ENCODE measurements around the gene HPCAL4. TPM values are rescaled to one million over a fixed set of nuclear protein-coding genes. Genes with fewer than 3 reads are reported as not detected.

HPCAL4 gene
- total RNA-seq, 2 experiments from 2014 or later, result 0.43 to 0.52 TPM

- H3K36me3 Mint-ChIP-seq (ENCODE audit: low read depth), result peaks cover 5% of the 10 kb centered on the region
- CTCF ChIA-PET, result interaction anchor here (2.2 kb wide), 1 partner anchor 11 kb away, joined by 9 read pairs; no protein-coding TSS in a partner anchor
- no peak overlapping the region for H3K27ac Mint-ChIP-seq
- H3K4me1 Mint-ChIP-seq (ENCODE audit: low read depth), result peaks cover 38% of the 10 kb centered on the region
- H3K27me3 Mint-ChIP-seq (ENCODE audit: low read depth), result peaks cover 5% of the 10 kb centered on the region
- peak overlapping the region; percentile 2 for H3K4me3 Mint-ChIP-seq
- no peaks in the 10 kb centered on the region for H3K9me3 Mint-ChIP-seq
- DNase-seq, result no peak
- intact Hi-C loops (cut with micrococcal nuclease), result no loop called here
Measured at GRCh38 chr1:39684313-39684664, 6.9 kb downstream of the HPCAL4 start.

DNA sequence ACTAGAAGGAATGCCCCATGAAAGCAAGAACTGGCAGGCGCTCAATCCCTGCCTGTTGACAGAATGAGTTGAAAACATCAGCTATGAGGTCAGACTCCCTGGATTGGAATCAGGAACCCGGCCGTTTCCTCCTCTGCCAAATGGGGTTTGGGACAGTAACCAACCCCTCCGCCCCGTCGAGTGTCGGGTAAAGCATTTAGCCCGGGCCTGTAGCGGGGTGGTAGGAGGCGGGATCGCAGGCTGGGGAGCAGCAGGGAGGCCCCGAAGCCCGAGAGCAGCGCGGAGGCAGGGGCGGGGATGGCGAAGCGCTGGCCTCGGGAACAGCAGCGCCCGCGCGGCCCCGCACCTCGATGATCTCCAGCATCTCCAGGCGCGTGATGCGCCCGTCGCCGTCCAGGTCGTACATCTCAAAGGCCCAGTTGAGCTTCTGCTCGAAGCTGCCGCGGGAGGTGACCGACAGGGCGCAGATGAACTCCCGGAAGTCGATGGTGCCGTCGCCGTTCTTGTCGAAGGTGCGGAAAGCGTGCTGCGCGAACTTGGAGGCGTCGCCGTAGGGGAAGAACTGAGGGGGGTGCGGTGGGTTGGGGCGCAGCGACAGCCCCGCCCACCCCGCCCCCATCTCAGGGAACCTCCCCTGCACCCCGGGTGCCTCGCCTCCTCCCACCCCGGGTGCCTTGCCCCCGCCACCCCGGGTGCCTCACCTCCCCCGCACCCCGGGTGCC is 7.5 kb downstream of the HPCAL4 start:
- peak; percentile 60 for DNase-seq
- Mint-ChIP-seq H3K9me3 (no peaks in the 10 kb centered on the region), H3K27ac (no peak overlapping the region), H3K27me3 (ENCODE audit: low read depth) (peaks cover 5% of the 10 kb centered on the region), H3K4me1 (ENCODE audit: low read depth) (peaks cover 37% of the 10 kb centered on the region), H3K36me3 (ENCODE audit: low read depth) (peaks cover 5% of the 10 kb centered on the region), H3K4me3 (peak overlapping the region; percentile 35)
- CTCF ChIA-PET, result interaction anchor here (2.2 kb wide), 1 partner anchor 11 kb away, joined by 9 read pairs; no protein-coding TSS in a partner anchor
- intact Hi-C loops (cut with micrococcal nuclease), result no loop called here

GRCh38 chr1:39681999-39682398 is 9.2 kb downstream of the HPCAL4 start:
- no peak for DNase-seq
- Mint-ChIP-seq H3K4me1 (ENCODE audit: low read depth) (peaks cover 29% of the 10 kb centered on the region), H3K27ac (no peak overlapping the region), H3K36me3 (ENCODE audit: low read depth) (peaks cover 5% of the 10 kb centered on the region), H3K9me3 (no peaks in the 10 kb centered on the region), H3K27me3 (ENCODE audit: low read depth) (peaks cover 5% of the 10 kb centered on the region), H3K4me3 (no peak overlapping the region)
- intact Hi-C loops (cut with micrococcal nuclease), result loop anchor here (1.0 kb wide), 1 partner anchor 9 kb away; the partner anchor contains the start of gene HPCAL4
- CTCF ChIA-PET, result interaction anchor here (0.9 to 3.8 kb wide), 4 partner anchors 9 to 24 kb away, joined by 5 to 22 read pairs (median 10); partner anchors contain the start of gene NT5C1A

GRCh38 chr1:39681294-39681693 is 9.9 kb downstream of the HPCAL4 start:
- Mint-ChIP-seq H3K27me3 (ENCODE audit: low read depth) (peaks cover 5% of the 10 kb centered on the region), H3K4me3 (no peak overlapping the region), H3K27ac (no peak overlapping the region), H3K9me3 (no peaks in the 10 kb centered on the region), H3K36me3 (ENCODE audit: low read depth) (peaks cover 5% of the 10 kb centered on the region), H3K4me1 (ENCODE audit: low read depth) (peaks cover 29% of the 10 kb centered on the region)
- intact Hi-C loops (cut with micrococcal nuclease), result loop anchor here (1.0 kb wide), 1 partner anchor 10 kb away; the partner anchor contains the start of gene HPCAL4
- DNase-seq, result no peak
- CTCF ChIA-PET, result interaction anchor here (0.6 to 3.8 kb wide), 7 partner anchors 8 to 39 kb away, joined by 3 to 22 read pairs (median 5); partner anchors contain the start of gene NT5C1A

DNA sequence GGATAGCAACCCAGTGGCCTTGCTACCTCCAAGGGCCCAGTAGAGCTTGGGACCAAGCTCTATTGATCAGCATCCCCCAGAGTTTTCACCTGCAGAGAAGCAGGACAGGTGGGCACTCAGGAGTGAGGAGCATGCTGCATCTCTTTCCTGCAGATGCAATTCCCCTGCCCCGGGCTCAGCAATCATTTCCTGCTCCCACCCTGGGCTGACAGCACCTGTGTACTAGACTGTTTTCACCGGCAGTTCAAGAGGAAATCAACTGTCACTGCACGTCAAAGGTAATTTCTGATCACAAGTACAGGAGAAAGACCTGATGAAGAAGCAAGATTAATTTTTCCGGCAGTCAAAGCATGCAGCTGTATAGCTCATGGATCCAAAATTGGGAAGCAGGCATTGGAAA is 10.5 kb downstream of the HPCAL4 start:
- DNase-seq, result no peak
- Mint-ChIP-seq H3K4me1 (ENCODE audit: low read depth) (peaks cover 29% of the 10 kb centered on the region), H3K9me3 (no peaks in the 10 kb centered on the region), H3K27ac (no peak overlapping the region), H3K36me3 (ENCODE audit: low read depth) (peaks cover 5% of the 10 kb centered on the region), H3K4me3 (no peak overlapping the region), H3K27me3 (ENCODE audit: low read depth) (peaks cover 5% of the 10 kb centered on the region)
- intact Hi-C loops (cut with micrococcal nuclease), result loop anchor here (1.0 kb wide), 1 partner anchor 11 kb away; the partner anchor contains the start of gene HPCAL4
- CTCF ChIA-PET, result interaction anchor here (0.6 to 3.8 kb wide), 6 partner anchors 8 to 39 kb away, joined by 3 to 22 read pairs (median 5); partner anchors contain the start of gene NT5C1A

DNA sequence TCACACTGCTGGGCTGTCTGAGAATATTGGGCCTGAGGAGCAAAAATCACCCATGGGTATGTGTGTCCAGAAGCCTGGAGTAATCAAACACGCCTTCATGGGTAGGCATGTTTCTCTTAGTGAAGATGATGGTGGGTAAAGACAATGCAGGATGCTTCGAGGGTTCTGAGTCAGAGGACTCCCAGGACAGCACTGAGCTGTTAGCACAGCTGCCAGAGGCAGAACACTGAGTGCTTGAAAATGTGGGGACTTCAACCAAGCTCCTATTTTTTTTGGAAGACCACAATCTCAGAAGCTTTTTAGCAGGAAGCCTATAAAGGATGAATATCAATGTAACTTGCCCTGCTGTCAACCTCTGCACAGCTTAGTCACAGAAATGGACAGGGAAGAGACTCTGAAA is 11.4 kb downstream of the HPCAL4 start:
- no peaks in the 10 kb centered on the region for H3K9me3 Mint-ChIP-seq
- peaks cover 5% of the 10 kb centered on the region for H3K36me3 Mint-ChIP-seq (ENCODE audit: low read depth)
- intact Hi-C loops (cut with micrococcal nuclease), result no loop called here
- H3K4me1 Mint-ChIP-seq (ENCODE audit: low read depth), result peaks cover 27% of the 10 kb centered on the region
- H3K27me3 Mint-ChIP-seq (ENCODE audit: low read depth), result peaks cover 5% of the 10 kb centered on the region
- CTCF ChIA-PET, result interaction anchor here (0.8 to 3.8 kb wide), 2 partner anchors 21 to 73 kb away, joined by 4 to 22 read pairs; no protein-coding TSS in a partner anchor
- DNase-seq, result no peak
- H3K4me3 Mint-ChIP-seq, result no peak overlapping the region
- no peak overlapping the region for H3K27ac Mint-ChIP-seq

- Mint-ChIP-seq H3K4me3 (no peak overlapping the region), H3K27me3 (ENCODE audit: low read depth) (peaks cover 2% of the 10 kb centered on the region), H3K36me3 (ENCODE audit: low read depth) (peaks cover 5% of the 10 kb centered on the region), H3K9me3 (no peaks in the 10 kb centered on the region), H3K27ac (no peak overlapping the region), H3K4me1 (ENCODE audit: low read depth) (peaks cover 23% of the 10 kb centered on the region)
- intact Hi-C loops (cut with micrococcal nuclease), result no loop called here
- CTCF ChIA-PET, result interaction anchor here (3.8 kb wide), 1 partner anchor 20 kb away, joined by 22 read pairs; no protein-coding TSS in a partner anchor
- DNase-seq, result no peak
Measured at GRCh38 chr1:39678889-39679288, 12.3 kb downstream of the HPCAL4 start.

DNA sequence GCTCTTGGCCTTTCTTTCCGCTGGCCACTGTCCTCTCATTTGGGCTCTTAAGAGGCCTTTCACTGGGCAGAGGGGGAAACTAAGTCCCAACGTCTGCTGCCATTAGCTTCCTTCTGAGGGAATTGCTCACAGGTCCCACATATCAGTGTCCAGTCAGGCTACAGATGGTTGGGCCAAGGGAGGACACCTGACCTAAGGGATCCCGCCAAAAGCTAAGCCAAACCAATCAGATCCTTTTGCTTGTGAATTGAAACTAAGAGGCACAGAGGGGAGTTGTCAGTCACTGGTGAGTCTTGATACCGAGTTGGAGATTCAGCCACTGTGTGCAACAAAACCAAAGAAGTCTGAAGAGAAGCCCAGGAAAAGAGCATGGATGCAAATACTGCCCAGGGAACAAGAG is 13.6 kb downstream of the HPCAL4 start:
- DNase-seq, result no peak
- H3K9me3 Mint-ChIP-seq, result no peaks in the 10 kb centered on the region
- CTCF ChIA-PET, result interaction anchor here (1.0 to 1.1 kb wide), 2 partner anchors 10 to 19 kb away, joined by 4 read pairs; no protein-coding TSS in a partner anchor

GRCh38 chr1:39676948-39677548 is 14.2 kb downstream of the HPCAL4 start:
- Mint-ChIP-seq H3K4me1 (ENCODE audit: low read depth) (peaks cover 16% of the 10 kb centered on the region), H3K27me3 (ENCODE audit: low read depth) (peaks cover 4% of the 10 kb centered on the region), H3K27ac (no peak overlapping the region), H3K4me3 (no peak overlapping the region), H3K36me3 (ENCODE audit: low read depth) (no peaks in the 10 kb centered on the region), H3K9me3 (no peaks in the 10 kb centered on the region)
- CTCF ChIA-PET, result interaction anchor here (1.0 to 1.1 kb wide), 2 partner anchors 11 to 19 kb away, joined by 4 read pairs; no protein-coding TSS in a partner anchor
- DNase-seq, result no peak
- intact Hi-C loops (cut with micrococcal nuclease), result no loop called here

More for the DNA sequence above, 13.6 kb downstream of the HPCAL4 start:
- H3K27me3 Mint-ChIP-seq (ENCODE audit: low read depth), result peaks cover 4% of the 10 kb centered on the region
- peaks cover 20% of the 10 kb centered on the region for H3K4me1 Mint-ChIP-seq (ENCODE audit: low read depth)
- H3K4me3 Mint-ChIP-seq, result no peak overlapping the region
- peaks cover 2% of the 10 kb centered on the region for H3K36me3 Mint-ChIP-seq (ENCODE audit: low read depth)
- no peak overlapping the region for H3K27ac Mint-ChIP-seq
- intact Hi-C loops (cut with micrococcal nuclease), result no loop called here

- Mint-ChIP-seq H3K27ac (no peak overlapping the region), H3K4me3 (no peak overlapping the region), H3K27me3 (ENCODE audit: low read depth) (peaks cover 13% of the 10 kb centered on the region), H3K9me3 (no peaks in the 10 kb centered on the region), H3K36me3 (ENCODE audit: low read depth) (no peaks in the 10 kb centered on the region), H3K4me1 (ENCODE audit: low read depth) (peaks cover 5% of the 10 kb centered on the region)
- intact Hi-C loops (cut with micrococcal nuclease), result no loop called here
- CTCF ChIA-PET, result interaction anchor here (11.4 kb wide), 1 partner anchor 18 kb away, joined by 160 read pairs; no protein-coding TSS in a partner anchor
- DNase-seq, result no peak
Measured at GRCh38 chr1:39675220-39675619, 16.0 kb downstream of the HPCAL4 start.

- peaks cover 31% of the 10 kb centered on the region for H3K27me3 Mint-ChIP-seq (ENCODE audit: low read depth)
- CTCF ChIA-PET, result interaction anchor here (0.8 to 11.4 kb wide), 18 partner anchors 8 to 319 kb away, joined by 3 to 160 read pairs (median 5); no protein-coding TSS in a partner anchor
- H3K36me3 Mint-ChIP-seq (ENCODE audit: low read depth), result no peaks in the 10 kb centered on the region
- no peak overlapping the region for H3K4me3 Mint-ChIP-seq
- H3K27ac Mint-ChIP-seq, result no peak overlapping the region
- DNase-seq, result no peak
- H3K9me3 Mint-ChIP-seq, result no peaks in the 10 kb centered on the region
- intact Hi-C loops (cut with micrococcal nuclease), result no loop called here
- peaks cover 3% of the 10 kb centered on the region for H3K4me1 Mint-ChIP-seq (ENCODE audit: low read depth)
Measured at GRCh38 chr1:39673215-39673614, 18.0 kb downstream of the HPCAL4 start.

DNA sequence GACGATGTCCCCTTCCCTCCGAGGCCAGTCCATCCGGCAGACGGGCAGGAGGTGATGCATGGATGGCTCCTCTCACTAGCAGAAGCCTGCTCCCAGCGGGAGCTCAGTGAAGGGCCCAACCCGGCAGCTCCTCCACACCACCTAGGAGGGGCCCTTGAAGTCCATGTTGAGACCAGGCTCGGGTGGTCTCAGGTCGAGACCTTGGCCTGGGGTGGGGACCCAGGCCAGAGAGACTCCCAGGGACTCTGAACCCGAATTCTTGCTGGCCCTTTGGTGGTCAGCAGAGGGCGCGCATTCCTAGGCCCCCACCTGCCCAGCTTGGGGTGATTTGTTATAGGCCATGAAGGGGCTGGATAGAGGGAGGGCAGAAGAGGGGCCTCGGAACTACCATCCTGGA is 18.7 kb downstream of the HPCAL4 start:
- Mint-ChIP-seq H3K36me3 (ENCODE audit: low read depth) (no peaks in the 10 kb centered on the region), H3K27ac (no peak overlapping the region), H3K9me3 (no peaks in the 10 kb centered on the region), H3K27me3 (ENCODE audit: low read depth) (peaks cover 35% of the 10 kb centered on the region), H3K4me1 (ENCODE audit: low read depth) (peaks cover 6% of the 10 kb centered on the region), H3K4me3 (peak overlapping the region; percentile 17)
- intact Hi-C loops (cut with micrococcal nuclease), result loop anchor here (1.0 kb wide), 1 partner anchor 48 kb away; no protein-coding TSS in a partner anchor
- CTCF ChIA-PET, result interaction anchor here (0.6 to 11.4 kb wide), 22 partner anchors 9 to 479 kb away, joined by 3 to 160 read pairs (median 5); partner anchors contain the start of gene HPCAL4
- peak; percentile 54 for DNase-seq
